T-helper 1 cell treated with Interleukin-12 subunit alpha and Interleukin-12 subunit beta and Interleukin-4 antibody, amounts not matched to agents 30 μg/mL and 1 μg/mL, for 36 hours (primary cell): Measurements from ENCODE around the gene KCTD8.

Source experiments
- H3K27ac Mint-ChIP-seq: one replicate; pipeline ENCODE4 v1.8.0; 2021; ENCODE audit warnings: mild to moderate bottlenecking, mixed read lengths
- H3K27me3 Mint-ChIP-seq: one replicate; pipeline ENCODE4 v1.8.0; 2021; ENCODE audit warnings: low read depth, mixed read lengths
- H3K36me3 Mint-ChIP-seq: one replicate; pipeline ENCODE4 v1.8.0; 2021; ENCODE audit warnings: low read depth, mixed read lengths
- H3K4me1 Mint-ChIP-seq: one replicate; pipeline ENCODE4 v1.8.0; 2021; ENCODE audit warnings: low read depth, mixed read lengths
- H3K4me3 Mint-ChIP-seq: one replicate; pipeline ENCODE4 v1.8.0; 2021; ENCODE audit warnings: mild to moderate bottlenecking, moderate library complexity, mixed read lengths
- H3K9me3 Mint-ChIP-seq: one replicate; pipeline ENCODE4 v1.8.0; 2021; ENCODE audit warnings: mixed read lengths

KCTD8 gene

DNA sequence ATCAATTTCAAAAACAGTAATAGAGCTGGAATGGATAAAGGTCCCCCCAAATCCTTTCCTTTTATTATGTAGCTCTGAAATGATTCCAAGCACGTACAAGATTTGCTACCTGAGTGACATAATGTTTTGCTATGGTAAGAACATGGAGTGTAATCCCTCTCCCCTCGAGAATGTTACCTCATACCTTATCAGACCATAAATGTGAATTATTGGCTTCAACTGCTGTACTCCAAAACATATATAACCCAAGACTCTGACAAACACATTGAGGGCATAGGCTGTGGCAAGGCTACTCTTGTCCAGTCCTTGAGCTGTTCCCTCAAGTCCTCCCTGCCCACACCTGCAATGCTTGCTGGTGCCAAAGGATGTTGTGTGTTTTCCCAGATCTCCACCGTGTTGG is 286.9 kb downstream of the KCTD8 start:
- H3K27me3 Mint-ChIP-seq: no peaks in the 10 kb centered on the region
- no peaks in the 10 kb centered on the region for H3K4me1 Mint-ChIP-seq
- H3K4me3 Mint-ChIP-seq: no peak overlapping the region
- H3K36me3 Mint-ChIP-seq: no peaks in the 10 kb centered on the region
- H3K27ac Mint-ChIP-seq: no peak overlapping the region
- peaks cover under 1% of the 10 kb centered on the region for H3K9me3 Mint-ChIP-seq

DNA sequence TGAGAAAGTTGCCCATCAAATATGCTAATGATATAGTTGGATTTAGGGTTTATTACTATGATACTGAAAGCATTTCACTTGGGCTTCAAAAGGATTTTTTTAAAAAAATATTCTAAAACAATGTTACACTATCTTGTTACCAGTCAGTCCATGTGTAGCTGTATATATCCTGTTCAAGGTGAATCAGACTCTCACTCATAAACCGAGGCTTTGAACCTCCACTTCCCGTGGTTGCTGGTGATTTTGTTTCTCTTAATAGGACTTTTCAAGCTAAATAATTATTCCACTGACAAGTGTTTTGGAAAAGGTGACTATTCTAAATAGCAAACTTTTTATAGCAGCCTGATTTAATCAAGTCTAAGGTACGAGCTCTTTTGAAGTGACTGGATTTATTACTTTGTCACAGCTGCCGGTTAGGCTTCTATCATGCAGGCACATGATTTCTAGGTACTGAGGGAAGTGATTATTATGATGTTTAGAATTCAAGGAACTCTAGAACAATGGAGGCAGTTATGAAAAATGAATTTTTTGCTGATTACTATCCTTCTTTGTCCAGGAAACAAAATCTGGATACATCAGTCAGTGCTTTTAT is 287.7 kb downstream of the KCTD8 start:
- Mint-ChIP-seq H3K4me1 (no peaks in the 10 kb centered on the region), H3K4me3 (no peak overlapping the region), H3K9me3 (peaks cover 4% of the 10 kb centered on the region), H3K36me3 (no peaks in the 10 kb centered on the region), H3K27ac (no peak overlapping the region), H3K27me3 (no peaks in the 10 kb centered on the region)

DNA sequence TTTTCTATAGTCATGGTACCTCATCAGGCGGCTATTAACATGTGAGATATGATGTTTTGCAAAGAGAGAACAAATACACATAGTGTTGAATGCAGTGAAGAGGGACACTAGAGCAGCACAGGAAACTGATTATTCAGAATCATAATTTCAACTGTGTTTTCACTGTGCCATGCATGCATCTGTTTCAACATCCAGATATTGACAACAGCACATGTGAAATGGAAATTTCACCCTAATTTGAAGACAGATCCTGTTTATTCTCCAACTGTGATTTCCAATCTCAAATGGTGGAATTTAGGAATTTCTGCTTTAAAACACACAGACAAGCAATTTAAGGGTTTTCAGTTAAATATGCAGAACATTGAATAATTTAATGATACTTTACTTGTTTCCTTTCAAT is 288.6 kb downstream of the KCTD8 start:
- H3K4me3 Mint-ChIP-seq: no peak overlapping the region
- H3K36me3 Mint-ChIP-seq: no peaks in the 10 kb centered on the region
- peaks cover 4% of the 10 kb centered on the region for H3K9me3 Mint-ChIP-seq
- no peaks in the 10 kb centered on the region for H3K4me1 Mint-ChIP-seq
- H3K27me3 Mint-ChIP-seq: no peaks in the 10 kb centered on the region
- H3K27ac Mint-ChIP-seq: no peak overlapping the region

DNA sequence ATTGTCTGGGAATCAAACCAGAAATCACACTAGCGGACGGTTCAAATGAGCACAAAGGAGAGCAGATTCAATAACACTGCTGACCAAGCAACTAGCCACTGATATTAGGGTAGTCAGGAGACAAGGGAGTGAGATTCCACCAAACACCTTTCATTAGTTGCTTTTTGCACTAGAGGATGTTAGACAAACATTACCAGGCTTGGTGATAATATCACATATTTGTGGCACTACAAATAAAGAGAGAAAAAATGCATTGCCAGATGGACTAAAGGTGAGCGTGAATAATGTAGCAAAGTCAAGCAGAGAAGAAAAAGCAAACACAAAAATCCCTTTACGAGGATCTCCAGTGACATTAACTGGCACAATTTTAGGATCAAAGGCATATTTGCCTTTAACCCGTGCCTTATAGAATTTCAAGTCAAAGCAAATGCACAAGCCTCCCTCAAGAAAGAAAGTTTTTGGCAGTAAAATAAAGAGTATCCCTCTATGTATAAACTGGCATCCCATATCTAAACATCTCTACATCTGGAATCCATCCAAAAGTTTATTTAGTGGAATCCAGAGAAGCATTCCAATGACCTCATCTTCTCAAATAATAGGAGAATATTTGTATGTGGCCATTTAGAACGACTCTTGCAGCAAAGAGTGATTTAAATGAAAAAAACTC is 290.9 kb downstream of the KCTD8 start:
- Mint-ChIP-seq H3K4me1 (no peaks in the 10 kb centered on the region), H3K4me3 (no peak overlapping the region), H3K36me3 (no peaks in the 10 kb centered on the region), H3K27ac (no peak overlapping the region), H3K27me3 (no peaks in the 10 kb centered on the region), H3K9me3 (peaks cover 4% of the 10 kb centered on the region)

- no peak overlapping the region for H3K27ac Mint-ChIP-seq
Observed at GRCh38 chr4:44150091-44150576, 298.5 kb downstream of the KCTD8 start.

GRCh38 chr4:44149282-44149681 is 299.3 kb downstream of the KCTD8 start:
- Mint-ChIP-seq H3K9me3 (no peaks in the 10 kb centered on the region), H3K27me3 (no peaks in the 10 kb centered on the region), H3K4me3 (no peak overlapping the region), H3K36me3 (no peaks in the 10 kb centered on the region), H3K27ac (no peak overlapping the region), H3K4me1 (no peaks in the 10 kb centered on the region)

More at GRCh38 chr4:44150091-44150576, 298.5 kb downstream of the KCTD8 start:
- no peaks in the 10 kb centered on the region for H3K9me3 Mint-ChIP-seq
- no peaks in the 10 kb centered on the region for H3K36me3 Mint-ChIP-seq
- no peak overlapping the region for H3K4me3 Mint-ChIP-seq
- no peaks in the 10 kb centered on the region for H3K4me1 Mint-ChIP-seq
- no peaks in the 10 kb centered on the region for H3K27me3 Mint-ChIP-seq

GRCh38 chr4:44147571-44148075 is 301.0 kb downstream of the KCTD8 start:
- Mint-ChIP-seq H3K4me1 (no peaks in the 10 kb centered on the region), H3K27ac (no peak overlapping the region), H3K27me3 (no peaks in the 10 kb centered on the region), H3K9me3 (no peaks in the 10 kb centered on the region), H3K36me3 (no peaks in the 10 kb centered on the region), H3K4me3 (no peak overlapping the region)

- no peaks in the 10 kb centered on the region for H3K9me3 Mint-ChIP-seq
- H3K36me3 Mint-ChIP-seq: no peaks in the 10 kb centered on the region
- no peaks in the 10 kb centered on the region for H3K4me1 Mint-ChIP-seq
- H3K27me3 Mint-ChIP-seq: no peaks in the 10 kb centered on the region
- no peak overlapping the region for H3K4me3 Mint-ChIP-seq
- H3K27ac Mint-ChIP-seq: no peak overlapping the region
Observed at GRCh38 chr4:44146516-44146915, 302.1 kb downstream of the KCTD8 start.

DNA sequence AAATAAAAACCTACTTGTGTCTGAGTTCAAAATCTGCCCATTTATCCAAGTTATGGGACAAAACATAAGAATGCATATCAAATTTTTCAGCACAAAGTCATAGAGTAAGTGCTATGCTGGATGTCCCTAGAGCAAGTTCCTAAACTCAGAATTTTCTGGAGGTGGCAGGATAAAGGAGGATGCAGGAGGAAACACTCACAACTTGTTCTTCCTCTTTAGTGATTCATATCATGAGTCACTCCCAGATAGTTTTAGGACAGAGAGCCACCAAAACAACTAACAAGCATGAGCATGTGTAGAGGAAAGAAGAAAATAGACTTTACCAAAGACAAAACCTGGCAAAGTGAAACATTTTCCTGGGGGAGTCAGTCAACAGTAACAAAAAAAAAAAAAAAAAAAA is 302.7 kb downstream of the KCTD8 start:
- Mint-ChIP-seq H3K9me3 (no peaks in the 10 kb centered on the region), H3K4me3 (no peak overlapping the region), H3K27me3 (no peaks in the 10 kb centered on the region), H3K36me3 (no peaks in the 10 kb centered on the region), H3K4me1 (no peaks in the 10 kb centered on the region), H3K27ac (no peak overlapping the region)

- Mint-ChIP-seq H3K36me3 (no peaks in the 10 kb centered on the region), H3K4me1 (no peaks in the 10 kb centered on the region), H3K27me3 (no peaks in the 10 kb centered on the region), H3K4me3 (no peak overlapping the region), H3K27ac (no peak overlapping the region), H3K9me3 (peaks cover 9% of the 10 kb centered on the region)
Observed at GRCh38 chr4:44132526-44132925, 316.1 kb downstream of the KCTD8 start.
